ENCODE results near the gene MEIKIN. TPM values are rescaled to one million over a fixed set of nuclear protein-coding genes. Genes with fewer than 3 reads are reported as not detected.

MEIKIN gene
- total RNA-seq, 1 donor from 2014 or later = not detected

DNA sequence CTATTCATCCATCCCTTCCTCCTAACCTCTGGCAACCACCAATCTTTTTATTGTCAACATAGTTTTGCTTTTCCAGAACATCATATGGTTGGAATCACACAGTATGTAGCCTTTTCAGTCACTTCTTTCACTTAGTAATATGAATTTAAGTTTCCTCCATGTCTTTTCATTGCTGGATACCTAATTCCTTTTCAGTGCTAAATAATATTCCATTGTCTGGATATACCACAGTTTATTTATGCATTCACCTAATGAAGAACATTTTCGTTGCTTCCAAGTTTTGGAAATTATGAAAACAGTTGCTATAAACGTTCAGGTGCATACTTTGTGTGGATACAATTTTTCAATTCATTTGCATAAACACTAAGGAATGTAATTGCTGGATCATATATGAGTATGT lies 77.9 kb downstream of the MEIKIN start:
- Mint-ChIP-seq H3K9me3 (peaks cover 17% of the 10 kb centered on the region), H3K27me3 (no peaks in the 10 kb centered on the region)

DNA sequence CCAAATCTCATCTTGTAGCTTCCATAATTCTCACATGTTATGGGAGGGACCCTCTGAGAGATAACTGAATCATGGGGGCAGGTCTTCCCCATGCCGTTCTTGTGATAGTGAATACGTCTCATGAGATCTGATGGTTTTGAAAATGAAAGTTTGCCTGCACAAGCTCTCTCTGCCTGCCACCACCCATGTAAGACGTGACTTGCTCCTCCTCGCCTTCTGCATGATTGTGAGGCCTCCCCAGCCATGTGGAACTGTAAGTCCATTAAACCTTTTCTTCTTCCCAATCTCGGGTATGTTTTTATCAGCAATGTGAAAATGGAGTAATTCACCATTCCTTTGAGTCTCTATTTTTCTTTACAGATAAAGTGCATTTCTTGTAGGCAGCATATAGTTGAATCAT lies 81.8 kb downstream of the MEIKIN start:
- Mint-ChIP-seq H3K36me3 (no peaks in the 10 kb centered on the region), H3K9me3 (peaks cover 7% of the 10 kb centered on the region), H3K27me3 (no peaks in the 10 kb centered on the region), H3K4me1 (ENCODE audit: unreplicated experiment) (no peaks in the 10 kb centered on the region), H3K4me3 (no peak overlapping the region), H3K27ac (no peak overlapping the region)
- no peak for TF ChIP-seq CTCF (conservative IDR thresholded peaks at IDR 0.05)
- no peak for DNase-seq (ENCODE audit: extremely low spot score, unreplicated experiment)

More for the DNA sequence above, 77.9 kb downstream of the MEIKIN start:
- DNase-seq (ENCODE audit: extremely low spot score, unreplicated experiment) = no peak
- Mint-ChIP-seq H3K27ac (no peak overlapping the region), H3K36me3 (no peaks in the 10 kb centered on the region), H3K4me3 (no peak overlapping the region), H3K4me1 (ENCODE audit: unreplicated experiment) (no peaks in the 10 kb centered on the region)
- TF ChIP-seq CTCF (conservative IDR thresholded peaks at IDR 0.05) = no peak

DNA sequence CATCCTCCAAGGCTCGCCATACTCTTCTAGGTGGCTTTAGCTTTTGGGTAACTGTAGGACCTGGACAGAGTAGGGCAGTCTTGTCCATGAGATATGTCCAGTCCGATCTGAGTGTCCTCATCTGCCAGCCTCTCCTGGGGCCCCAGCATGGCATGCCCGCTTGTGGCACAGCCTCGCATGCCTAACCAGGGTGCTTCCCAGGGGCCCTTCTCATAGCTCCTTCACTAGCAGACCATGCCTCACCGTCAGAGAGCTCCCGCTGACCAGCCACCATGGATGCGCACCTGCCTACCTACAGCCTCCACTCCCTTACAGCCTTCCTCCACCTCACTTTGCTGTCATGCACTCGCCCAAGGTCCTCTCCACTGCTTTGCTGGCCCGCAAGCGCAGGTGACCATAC lies 88.1 kb downstream of the MEIKIN start:
- Mint-ChIP-seq H3K36me3 (no peaks in the 10 kb centered on the region), H3K4me3 (no peak overlapping the region), H3K4me1 (ENCODE audit: unreplicated experiment) (no peaks in the 10 kb centered on the region), H3K27me3 (peaks cover 9% of the 10 kb centered on the region), H3K27ac (no peak overlapping the region), H3K9me3 (no peaks in the 10 kb centered on the region)
- DNase-seq (ENCODE audit: extremely low spot score, unreplicated experiment) = no peak
- no peak for TF ChIP-seq CTCF (conservative IDR thresholded peaks at IDR 0.05)

GRCh38 chr5:131855452-131855851 lies 90.0 kb downstream of the MEIKIN start:
- no peaks in the 10 kb centered on the region for H3K36me3 Mint-ChIP-seq
- H3K4me1 Mint-ChIP-seq (ENCODE audit: unreplicated experiment) = no peaks in the 10 kb centered on the region
- no peak for TF ChIP-seq CTCF (conservative IDR thresholded peaks at IDR 0.05)
- no peak overlapping the region for H3K4me3 Mint-ChIP-seq
- peaks cover 9% of the 10 kb centered on the region for H3K27me3 Mint-ChIP-seq
- no peak for DNase-seq (ENCODE audit: extremely low spot score, unreplicated experiment)
- no peaks in the 10 kb centered on the region for H3K9me3 Mint-ChIP-seq
- H3K27ac Mint-ChIP-seq = no peak overlapping the region

DNA sequence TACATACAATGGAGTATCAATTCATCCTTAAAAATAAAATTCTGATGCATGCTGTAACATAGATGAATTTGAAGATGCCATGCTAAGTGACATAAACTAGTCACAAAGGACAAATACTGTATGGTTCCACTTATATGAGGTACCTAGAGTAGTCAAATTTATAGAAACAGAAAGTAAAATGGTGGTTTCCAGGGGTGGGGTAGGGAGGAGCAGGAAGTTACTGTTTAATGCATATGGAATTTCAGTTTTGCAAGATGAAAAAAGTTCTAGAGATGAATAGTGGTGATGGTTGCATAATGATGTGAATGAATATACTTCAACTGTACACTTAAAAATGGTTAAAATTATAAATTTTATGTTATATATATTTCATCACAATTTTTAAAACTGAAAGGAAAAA lies 91.3 kb downstream of the MEIKIN start:
- DNase-seq (ENCODE audit: extremely low spot score, unreplicated experiment) = no peak
- H3K9me3 Mint-ChIP-seq = no peaks in the 10 kb centered on the region
- H3K4me3 Mint-ChIP-seq = no peak overlapping the region
- no peak for TF ChIP-seq CTCF (conservative IDR thresholded peaks at IDR 0.05)
- no peaks in the 10 kb centered on the region for H3K36me3 Mint-ChIP-seq
- peaks cover 9% of the 10 kb centered on the region for H3K27me3 Mint-ChIP-seq
- no peaks in the 10 kb centered on the region for H3K4me1 Mint-ChIP-seq (ENCODE audit: unreplicated experiment)
- H3K27ac Mint-ChIP-seq = no peak overlapping the region

- no peak overlapping the region for H3K4me3 Mint-ChIP-seq
- no peak for DNase-seq (ENCODE audit: extremely low spot score, unreplicated experiment)
- peaks cover 6% of the 10 kb centered on the region for H3K9me3 Mint-ChIP-seq
- H3K4me1 Mint-ChIP-seq (ENCODE audit: unreplicated experiment) = no peaks in the 10 kb centered on the region
- H3K36me3 Mint-ChIP-seq = no peaks in the 10 kb centered on the region
- no peak overlapping the region for H3K27ac Mint-ChIP-seq
- no peaks in the 10 kb centered on the region for H3K27me3 Mint-ChIP-seq
- TF ChIP-seq CTCF (conservative IDR thresholded peaks at IDR 0.05) = no peak
Measured at GRCh38 chr5:131848662-131849061, 96.8 kb downstream of the MEIKIN start.
